ENCODE measurements around the gene STIP1. TPM values are rescaled to one million over a fixed set of nuclear protein-coding genes. Genes with fewer than 3 reads are reported as not detected.

The STIP1 gene
- total and polyA plus RNA-seq, 4 donors, result 22.6 to 58.1 (median 42.5) TPM

DNA sequence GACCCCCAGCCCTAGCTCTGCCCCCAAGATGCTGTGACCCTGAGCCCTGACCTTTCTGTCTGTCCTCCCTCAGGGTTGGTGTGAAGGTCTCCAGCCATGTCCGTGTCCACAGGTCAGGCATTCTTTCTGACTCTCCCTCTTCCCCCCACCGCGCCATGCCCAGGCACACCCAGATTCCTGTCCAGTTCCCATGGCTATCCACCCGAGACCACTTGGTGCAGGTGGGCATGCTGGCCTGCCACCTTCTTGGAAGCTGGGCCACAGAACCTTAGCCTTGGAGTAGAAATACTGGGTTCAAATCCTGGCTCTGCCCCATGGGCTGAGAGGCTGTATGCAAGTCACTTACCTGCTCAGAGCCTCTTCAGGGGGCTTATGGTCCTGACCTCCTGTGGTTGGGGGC is 63.1 kb downstream of the STIP1 start (continued):
- no peak for TF ChIP-seq FOXA1 (IDR thresholded peaks at IDR 0.05)
- TF ChIP-seq JUND (IDR thresholded peaks at IDR 0.05), result no peak
- TF ChIP-seq FOXA2 (IDR thresholded peaks at IDR 0.05), result no peak
- TF ChIP-seq HNF4A (conservative IDR thresholded peaks at IDR 0.05), result no peak
- no peak for TF ChIP-seq EGR1 (IDR thresholded peaks at IDR 0.05; ENCODE audit: low read depth in 2 of 2)
- no peak for TF ChIP-seq HNF4G (IDR thresholded peaks at IDR 0.05)

DNA sequence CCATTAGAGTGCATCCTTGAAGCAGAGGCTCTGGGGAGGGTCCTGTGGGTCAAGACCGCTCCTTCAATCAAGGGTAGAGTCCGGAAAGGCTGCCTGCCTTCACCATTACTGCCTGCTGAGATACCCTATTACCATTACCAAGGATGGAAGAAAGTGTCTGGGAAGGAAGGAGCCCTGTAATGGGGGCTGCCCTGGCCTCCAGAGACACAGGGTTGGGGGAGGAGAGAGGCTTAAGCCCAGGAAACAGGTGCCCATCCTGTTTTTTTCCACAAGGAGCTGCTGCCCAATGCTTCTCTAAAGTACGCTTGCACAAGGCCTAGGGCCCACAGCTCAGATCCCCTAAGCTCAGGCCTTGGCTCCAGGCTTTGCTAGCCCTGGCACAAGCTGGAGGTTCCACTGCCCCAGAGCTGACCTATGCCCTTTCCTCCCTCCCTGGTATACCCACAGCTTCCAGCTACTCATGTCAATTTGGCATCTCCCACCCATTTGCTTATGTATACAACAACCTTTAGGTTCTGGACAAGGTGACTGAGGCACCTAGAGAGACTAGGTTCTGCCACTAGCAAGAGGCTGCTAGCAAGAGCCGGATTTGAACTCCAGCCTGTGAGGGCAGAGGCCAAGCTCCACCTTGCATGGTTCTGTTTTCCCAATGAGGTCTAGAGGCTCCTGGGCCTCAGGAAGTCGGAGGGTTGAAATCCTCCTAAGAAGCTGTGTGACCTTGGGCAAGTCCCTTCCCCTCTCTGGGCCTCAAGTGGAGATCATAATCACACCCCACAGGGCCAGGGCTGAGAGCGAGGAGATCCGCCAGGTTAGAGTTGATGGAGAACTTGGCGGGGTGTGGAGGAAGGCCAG is 63.8 kb downstream of the STIP1 start:
- no peaks in the 10 kb centered on the region for H3K27me3 ChIP-seq (ENCODE audit: control insufficient read depth in 4 of 4, insufficient read depth in 4 of 4, low read length in 3 of 4)
- no peak overlapping the region for H3K27ac ChIP-seq (ENCODE audit: low read depth in 1 of 2, low read length in 2 of 2)
- no peaks in the 10 kb centered on the region for H3K36me3 ChIP-seq (ENCODE audit: control insufficient read depth in 4 of 4, insufficient read depth in 3 of 4, low read depth in 1 of 4, low read length in 3 of 4)
- peaks cover 10 to 61% (median 48%) of the 10 kb centered on the region in 4 donors for H3K4me1 ChIP-seq (ENCODE audit: control insufficient read depth in 4 of 4, insufficient read depth in 4 of 4, low read length in 3 of 4)
- no peak overlapping the region for H3K4me3 ChIP-seq (ENCODE audit: low read depth in 1 of 3, low read length in 3 of 3)
- WGBS, result 84% methylated on average over 8 of the region's 8 CpGs
- TF ChIP-seq NR2F2 (IDR thresholded peaks at IDR 0.05) (peak; percentile 26), RAD21 (IDR thresholded peaks at IDR 0.05) (no peak), HNF4G (IDR thresholded peaks at IDR 0.05) (no peak), YY1 (IDR thresholded peaks at IDR 0.05) (no peak), HNF4A (conservative IDR thresholded peaks at IDR 0.05) (peak; percentile 38 to 54), SP1 (IDR thresholded peaks at IDR 0.05) (peak; percentile 41), RXRA (IDR thresholded peaks at IDR 0.05) (peak; percentile 50 to 53), FOXA1 (IDR thresholded peaks at IDR 0.05) (no peak), EGR1 (IDR thresholded peaks at IDR 0.05; ENCODE audit: low read depth in 2 of 2) (no peak)
- TF ChIP-seq, protein P1, sequence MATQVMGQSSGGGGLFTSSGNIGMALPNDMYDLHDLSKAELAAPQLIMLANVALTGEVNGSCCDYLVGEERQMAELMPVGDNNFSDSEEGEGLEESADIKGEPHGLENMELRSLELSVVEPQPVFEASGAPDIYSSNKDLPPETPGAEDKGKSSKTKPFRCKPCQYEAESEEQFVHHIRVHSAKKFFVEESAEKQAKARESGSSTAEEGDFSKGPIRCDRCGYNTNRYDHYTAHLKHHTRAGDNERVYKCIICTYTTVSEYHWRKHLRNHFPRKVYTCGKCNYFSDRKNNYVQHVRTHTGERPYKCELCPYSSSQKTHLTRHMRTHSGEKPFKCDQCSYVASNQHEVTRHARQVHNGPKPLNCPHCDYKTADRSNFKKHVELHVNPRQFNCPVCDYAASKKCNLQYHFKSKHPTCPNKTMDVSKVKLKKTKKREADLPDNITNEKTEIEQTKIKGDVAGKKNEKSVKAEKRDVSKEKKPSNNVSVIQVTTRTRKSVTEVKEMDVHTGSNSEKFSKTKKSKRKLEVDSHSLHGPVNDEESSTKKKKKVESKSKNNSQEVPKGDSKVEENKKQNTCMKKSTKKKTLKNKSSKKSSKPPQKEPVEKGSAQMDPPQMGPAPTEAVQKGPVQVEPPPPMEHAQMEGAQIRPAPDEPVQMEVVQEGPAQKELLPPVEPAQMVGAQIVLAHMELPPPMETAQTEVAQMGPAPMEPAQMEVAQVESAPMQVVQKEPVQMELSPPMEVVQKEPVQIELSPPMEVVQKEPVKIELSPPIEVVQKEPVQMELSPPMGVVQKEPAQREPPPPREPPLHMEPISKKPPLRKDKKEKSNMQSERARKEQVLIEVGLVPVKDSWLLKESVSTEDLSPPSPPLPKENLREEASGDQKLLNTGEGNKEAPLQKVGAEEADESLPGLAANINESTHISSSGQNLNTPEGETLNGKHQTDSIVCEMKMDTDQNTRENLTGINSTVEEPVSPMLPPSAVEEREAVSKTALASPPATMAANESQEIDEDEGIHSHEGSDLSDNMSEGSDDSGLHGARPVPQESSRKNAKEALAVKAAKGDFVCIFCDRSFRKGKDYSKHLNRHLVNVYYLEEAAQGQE (IDR thresholded peaks at IDR 0.05), result no peak
- TF ChIP-seq, protein P2, sequence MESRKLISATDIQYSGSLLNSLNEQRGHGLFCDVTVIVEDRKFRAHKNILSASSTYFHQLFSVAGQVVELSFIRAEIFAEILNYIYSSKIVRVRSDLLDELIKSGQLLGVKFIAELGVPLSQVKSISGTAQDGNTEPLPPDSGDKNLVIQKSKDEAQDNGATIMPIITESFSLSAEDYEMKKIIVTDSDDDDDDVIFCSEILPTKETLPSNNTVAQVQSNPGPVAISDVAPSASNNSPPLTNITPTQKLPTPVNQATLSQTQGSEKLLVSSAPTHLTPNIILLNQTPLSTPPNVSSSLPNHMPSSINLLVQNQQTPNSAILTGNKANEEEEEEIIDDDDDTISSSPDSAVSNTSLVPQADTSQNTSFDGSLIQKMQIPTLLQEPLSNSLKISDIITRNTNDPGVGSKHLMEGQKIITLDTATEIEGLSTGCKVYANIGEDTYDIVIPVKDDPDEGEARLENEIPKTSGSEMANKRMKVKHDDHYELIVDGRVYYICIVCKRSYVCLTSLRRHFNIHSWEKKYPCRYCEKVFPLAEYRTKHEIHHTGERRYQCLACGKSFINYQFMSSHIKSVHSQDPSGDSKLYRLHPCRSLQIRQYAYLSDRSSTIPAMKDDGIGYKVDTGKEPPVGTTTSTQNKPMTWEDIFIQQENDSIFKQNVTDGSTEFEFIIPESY (IDR thresholded peaks at IDR 0.05), result no peak
- TF ChIP-seq, protein P3, sequence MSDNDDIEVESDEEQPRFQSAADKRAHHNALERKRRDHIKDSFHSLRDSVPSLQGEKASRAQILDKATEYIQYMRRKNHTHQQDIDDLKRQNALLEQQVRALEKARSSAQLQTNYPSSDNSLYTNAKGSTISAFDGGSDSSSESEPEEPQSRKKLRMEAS (IDR thresholded peaks at IDR 0.05), result no peak
- TF ChIP-seq, protein P4, sequence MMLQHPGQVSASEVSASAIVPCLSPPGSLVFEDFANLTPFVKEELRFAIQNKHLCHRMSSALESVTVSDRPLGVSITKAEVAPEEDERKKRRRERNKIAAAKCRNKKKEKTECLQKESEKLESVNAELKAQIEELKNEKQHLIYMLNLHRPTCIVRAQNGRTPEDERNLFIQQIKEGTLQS (IDR thresholded peaks at IDR 0.05), result no peak
- H3K9ac ChIP-seq (ENCODE audit: low read depth in 1 of 2, low read length in 2 of 2), result no peak overlapping the region
- no peak for DNase-seq (ENCODE audit: low spot score)
- no peaks in the 10 kb centered on the region for H3K9me3 ChIP-seq (ENCODE audit: control insufficient read depth in 4 of 4, low read length in 3 of 4)

All from liver (tissue), 9 donors.